Stimulated activated CD4-positive, alpha-beta T cell treated with anti-CD3 and anti-CD28 coated beads, Interleukin-15, amount 100 ng/mL, for 48 hours (primary cell): ENCODE measurements around the gene MTA3.

Experiments used
- DNase-seq, 2 donors: peaks; one replicate each; pipeline ENCODE4 v3.0.0-alpha.2; 2020; ENCODE audit warnings: low read depth in 2 of 2

MTA3 gene

GRCh38 chr2:42787424-42787787 lies 219.0 kb downstream of the MTA3 start:
- no peak for DNase-seq

GRCh38 chr2:42787788-42788477 lies 219.5 kb downstream of the MTA3 start:
- no peak for DNase-seq

- DNase-seq: no peak
Measured at GRCh38 chr2:42788478-42788793, 220.0 kb downstream of the MTA3 start.

GRCh38 chr2:42788882-42789281 lies 220.4 kb downstream of the MTA3 start:
- no peak for DNase-seq

- no peak for DNase-seq
Measured at GRCh38 chr2:42789751-42790150, 221.3 kb downstream of the MTA3 start.

GRCh38 chr2:42791606-42792005 lies 223.2 kb downstream of the MTA3 start:
- DNase-seq: no peak

- no peak for DNase-seq
Measured at GRCh38 chr2:42792087-42792582, 223.7 kb downstream of the MTA3 start.

- DNase-seq: no peak
Measured at GRCh38 chr2:42792583-42793333, 224.3 kb downstream of the MTA3 start, which contains the start of gene HAAO. TSS of gene HAAO (minus strand) at chr2:42792583. CDS start at chr2:42792536, 47 bp downstream.

- DNase-seq: no peak
Measured at GRCh38 chr2:42793334-42794270, 225.2 kb downstream of the MTA3 start.

- no peak for DNase-seq
Measured at GRCh38 chr2:42794271-42795046, 226.0 kb downstream of the MTA3 start.

GRCh38 chr2:42795275-42795674 lies 226.8 kb downstream of the MTA3 start:
- DNase-seq: no peak

GRCh38 chr2:42795841-42796301 lies 227.4 kb downstream of the MTA3 start:
- DNase-seq: no peak

GRCh38 chr2:42796427-42797248 lies 228.2 kb downstream of the MTA3 start:
- DNase-seq: no peak

GRCh38 chr2:42797281-42797680 lies 228.8 kb downstream of the MTA3 start:
- DNase-seq: no peak

- no peak for DNase-seq
Measured at GRCh38 chr2:42799881-42800280, 231.4 kb downstream of the MTA3 start.

GRCh38 chr2:42800461-42800962 lies 232.1 kb downstream of the MTA3 start:
- DNase-seq: no peak

- DNase-seq: no peak
Measured at GRCh38 chr2:42800981-42801380, 232.5 kb downstream of the MTA3 start.

- DNase-seq: no peak
Measured at GRCh38 chr2:42801381-42801780, 232.9 kb downstream of the MTA3 start.

- no peak for DNase-seq
Measured at GRCh38 chr2:42802150-42802549, 233.7 kb downstream of the MTA3 start.

GRCh38 chr2:42804338-42804737 lies 235.9 kb downstream of the MTA3 start:
- DNase-seq: no peak
